Daoy (cell line): ENCODE data around the gene KIF26B. TPM values are rescaled to one million over a fixed set of nuclear protein-coding genes. Genes with fewer than 3 reads are reported as not detected.

Experiments used
- DNase-seq: peaks from one replicate; pipeline ENCODE4 v3.0.0-alpha.2; 2015; ENCODE audit warnings: low read depth
- total RNA-seq: library from RNA; depleted of rRNA; stranded (reverse); fragments of >200 nt; shearing (Covaris generic); gene quantifications from 2 replicates; pipeline ENCODE4 v1.2.3, GENCODE V29; 2014

KIF26B gene
- total RNA-seq, 1 experiment from 2014 or later: 1.1 TPM

DNA sequence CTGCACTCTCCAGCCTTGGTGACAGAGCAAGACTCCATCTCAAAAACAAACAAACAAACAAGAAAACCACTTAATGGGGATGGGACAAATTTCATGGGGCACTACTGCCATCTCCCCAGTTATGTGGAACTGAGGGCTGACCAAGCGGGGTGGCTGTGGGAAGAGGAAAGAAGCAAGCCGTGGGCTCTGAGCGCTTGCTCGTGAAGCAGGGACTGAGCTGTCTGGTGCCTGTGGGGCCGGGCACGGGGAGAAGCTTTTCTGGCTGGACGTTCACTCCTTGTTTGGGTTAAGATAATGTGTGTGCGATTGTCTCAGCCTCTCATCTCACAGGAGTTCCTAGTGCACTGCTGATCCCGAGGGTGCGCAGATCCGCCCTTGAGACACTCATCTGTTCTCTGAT lies 22.0 kb upstream of the KIF26B start:
- DNase-seq: no peak

DNA sequence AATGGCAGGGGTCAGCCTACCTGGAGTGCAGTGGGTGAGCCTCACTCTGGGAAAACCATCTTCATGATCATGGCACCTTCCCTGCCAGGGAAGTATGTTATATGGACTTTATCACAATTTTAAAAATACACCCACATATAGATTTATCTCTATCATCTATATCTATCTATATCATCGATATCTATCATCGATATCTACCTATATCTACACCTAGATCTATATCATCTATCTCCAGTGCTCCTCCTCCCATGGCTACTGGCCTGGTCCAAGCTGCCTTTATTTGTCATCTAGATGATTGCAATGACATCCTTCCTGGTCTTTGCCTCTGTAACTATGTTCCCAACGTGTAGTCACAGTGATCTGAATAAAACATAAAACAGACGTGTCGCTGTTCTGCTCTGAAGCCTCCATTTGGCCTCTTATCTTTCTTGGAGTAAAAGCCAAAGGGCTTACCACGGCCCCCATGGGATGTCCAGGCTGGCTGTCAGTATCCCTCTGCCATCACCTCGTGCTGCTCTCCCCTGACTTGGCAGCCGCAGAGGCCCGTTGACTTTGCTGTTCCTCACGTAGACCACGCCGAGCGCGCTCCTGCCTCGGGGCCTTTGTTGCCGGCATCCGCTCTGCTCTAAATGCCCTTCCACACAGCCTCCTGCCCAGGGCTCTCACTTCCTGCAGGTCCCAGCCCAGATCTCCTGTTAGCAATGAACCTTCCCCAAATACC lies 20.6 kb upstream of the KIF26B start:
- no peak for DNase-seq

DNA sequence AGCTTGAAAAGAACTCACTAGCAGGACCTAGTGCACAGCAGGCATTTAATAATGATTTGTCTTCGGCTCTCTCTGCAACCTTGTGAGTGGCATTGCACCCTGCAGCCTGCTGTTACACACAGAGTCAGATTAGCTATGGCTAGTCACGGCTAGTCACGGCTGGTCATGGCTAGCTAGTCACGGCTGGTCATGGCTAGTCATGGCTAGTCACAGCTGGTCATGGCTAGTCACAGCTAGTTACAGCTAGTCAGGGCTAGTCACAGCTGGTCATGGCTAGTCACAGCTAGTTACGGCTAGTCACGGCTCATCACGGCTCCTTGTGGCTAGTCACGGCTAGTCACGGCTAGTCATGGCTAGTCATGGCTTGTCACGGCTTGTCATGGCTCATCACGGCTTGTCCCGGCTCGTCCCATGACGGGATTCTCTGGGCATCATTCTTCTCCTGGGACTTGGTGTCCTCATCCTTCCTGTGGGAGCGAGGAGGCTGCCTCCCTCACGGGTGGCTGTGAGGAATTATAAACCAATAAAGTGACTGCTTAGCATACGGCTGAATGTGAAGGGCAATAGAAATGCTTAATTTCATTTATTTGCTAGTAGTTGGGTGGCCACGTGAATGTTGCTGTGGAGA lies 12.5 kb upstream of the KIF26B start:
- no peak for DNase-seq

DNA sequence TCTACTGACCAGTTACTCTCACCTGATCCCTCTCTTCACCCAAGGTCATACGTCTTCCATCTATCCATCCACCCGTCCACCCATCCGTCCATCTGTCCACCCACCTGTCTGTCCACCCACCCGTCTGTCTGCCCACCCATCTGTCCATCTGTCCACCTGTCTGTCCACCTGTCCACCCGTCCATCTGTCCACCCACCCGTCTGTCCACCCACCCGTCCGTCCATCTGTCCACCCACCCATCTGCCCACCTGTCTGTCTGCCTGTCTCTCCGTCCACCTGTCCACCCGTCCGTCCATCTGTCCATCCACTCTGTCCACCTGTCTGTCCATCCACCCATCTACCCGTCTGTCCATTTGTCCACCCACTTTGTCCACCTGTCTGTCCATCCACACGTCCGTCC lies 11.8 kb upstream of the KIF26B start:
- DNase-seq: no peak

- DNase-seq: no peak
These were observed 10.9 kb upstream of the KIF26B start for GRCh38 chr1:245143849-245144248.

- no peak for DNase-seq
These were observed 6.7 kb upstream of the KIF26B start for GRCh38 chr1:245148069-245148468.

GRCh38 chr1:245148861-245149260 lies 5.9 kb upstream of the KIF26B start:
- no peak for DNase-seq

- DNase-seq: peak; percentile 78
These were observed 1.7 kb upstream of the KIF26B start for GRCh38 chr1:245153081-245153551.

DNA sequence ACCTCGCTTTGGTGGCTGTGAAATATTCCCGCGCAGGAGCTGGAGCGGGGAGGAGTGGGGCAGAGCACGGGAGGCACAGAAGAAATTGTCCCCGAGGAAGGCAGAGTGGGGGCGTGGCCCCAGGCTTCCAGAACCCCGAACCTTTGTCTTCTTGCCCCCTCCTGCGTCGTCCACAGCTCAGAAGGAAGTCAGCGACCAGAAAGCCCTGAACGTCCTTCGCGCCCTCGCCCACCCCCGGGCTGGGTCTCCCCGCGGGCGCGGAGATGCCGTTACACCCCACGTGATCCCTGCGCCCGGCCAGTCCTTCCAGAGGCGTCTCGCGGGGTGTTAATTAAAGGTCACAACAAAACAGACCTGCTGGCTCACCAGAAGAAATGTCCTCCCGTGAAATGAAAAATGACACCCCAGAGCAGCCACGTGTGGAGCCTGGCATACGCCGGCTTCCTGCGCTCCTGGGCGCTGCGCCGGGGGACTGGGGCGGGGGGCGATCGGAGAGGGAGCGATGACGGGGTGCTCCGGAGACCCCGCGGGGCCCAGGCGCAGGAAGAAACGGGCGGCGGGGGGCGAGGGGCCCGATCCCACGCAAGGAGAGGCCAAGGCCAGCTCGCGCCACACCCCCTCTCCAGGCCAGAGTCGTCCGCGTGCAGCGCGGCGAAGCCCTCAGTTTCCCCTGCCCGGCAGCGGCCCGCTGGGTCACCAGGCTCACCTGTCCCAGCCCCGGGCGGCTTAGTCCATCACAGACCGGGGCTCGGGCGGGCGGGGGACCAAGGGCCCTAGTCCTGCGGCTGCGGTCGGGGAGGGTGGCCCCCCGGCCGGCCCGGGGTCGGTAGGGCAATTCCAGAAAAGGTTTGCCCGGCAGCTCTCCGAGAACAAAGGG lies 995 bp upstream of the KIF26B start:
- DNase-seq: peak; percentile 30

DNA sequence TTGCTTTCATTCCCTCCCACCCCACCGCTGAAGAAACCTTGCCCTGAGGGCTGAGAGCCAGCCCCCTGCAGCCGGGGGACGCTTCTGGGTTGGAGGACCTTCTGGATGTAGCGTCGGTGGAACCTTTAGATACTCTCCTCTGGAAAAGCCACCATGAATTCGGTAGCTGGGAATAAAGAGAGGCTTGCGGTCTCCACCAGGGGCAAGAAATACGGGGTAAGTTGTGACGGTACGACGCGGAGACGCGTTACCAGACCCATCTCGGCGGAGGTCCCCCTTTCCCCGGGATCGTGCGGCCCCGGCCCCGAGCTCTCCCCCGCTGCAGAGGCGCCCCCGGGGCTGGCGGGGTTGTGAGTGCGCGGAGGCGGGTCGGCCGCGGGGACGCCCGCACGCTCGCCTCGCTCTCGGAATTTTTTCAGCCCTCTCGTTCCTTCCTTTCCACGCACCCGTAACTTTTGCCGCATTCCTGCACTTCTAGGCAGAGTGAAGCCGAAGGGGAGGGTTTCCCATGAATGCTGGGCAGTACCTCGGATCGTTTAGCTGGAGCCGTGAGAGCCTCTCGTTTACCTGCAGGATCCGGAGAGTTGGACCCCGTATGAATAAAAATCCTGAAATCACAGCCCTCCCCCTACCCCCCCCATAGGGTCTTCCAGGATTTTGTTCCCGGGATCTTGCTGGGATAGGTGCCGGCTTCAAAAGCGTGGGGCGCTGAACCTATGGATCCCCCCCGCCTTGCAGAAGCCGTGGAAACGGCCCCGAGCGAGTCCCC lies 671 bp downstream of the KIF26B start:
- peak; percentile 52 for DNase-seq

- DNase-seq: peak; percentile 92
These were observed 1.4 kb downstream of the KIF26B start for GRCh38 chr1:245156041-245156735.

- DNase-seq: peak; percentile 78
These were observed 2.1 kb downstream of the KIF26B start for GRCh38 chr1:245156736-245157505.

- DNase-seq: no peak
These were observed 4.1 kb downstream of the KIF26B start for GRCh38 chr1:245158913-245159312.

DNA sequence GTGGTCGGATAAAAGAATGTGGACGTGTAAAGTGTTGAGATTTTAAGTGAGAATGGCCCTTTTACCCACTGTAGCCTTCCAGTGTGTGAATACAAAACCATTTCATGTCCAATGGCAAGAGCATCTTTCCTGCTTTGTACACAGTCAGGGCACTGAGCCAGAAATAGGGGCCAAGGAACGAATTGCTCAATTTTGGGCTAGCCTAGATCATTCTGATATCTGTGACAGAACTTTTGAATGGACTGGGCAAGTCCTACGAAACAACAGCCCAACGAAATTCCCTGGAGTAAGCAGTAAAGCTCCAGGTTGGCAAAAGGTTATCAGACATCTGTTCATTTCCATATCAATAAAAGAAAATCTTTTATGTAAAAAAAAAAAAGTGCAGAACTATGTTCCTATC lies 5.5 kb downstream of the KIF26B start:
- no peak for DNase-seq

GRCh38 chr1:245160741-245161400 lies 6.1 kb downstream of the KIF26B start:
- no peak for DNase-seq

- DNase-seq: no peak
These were observed 7.1 kb downstream of the KIF26B start for GRCh38 chr1:245161866-245162265.

DNA sequence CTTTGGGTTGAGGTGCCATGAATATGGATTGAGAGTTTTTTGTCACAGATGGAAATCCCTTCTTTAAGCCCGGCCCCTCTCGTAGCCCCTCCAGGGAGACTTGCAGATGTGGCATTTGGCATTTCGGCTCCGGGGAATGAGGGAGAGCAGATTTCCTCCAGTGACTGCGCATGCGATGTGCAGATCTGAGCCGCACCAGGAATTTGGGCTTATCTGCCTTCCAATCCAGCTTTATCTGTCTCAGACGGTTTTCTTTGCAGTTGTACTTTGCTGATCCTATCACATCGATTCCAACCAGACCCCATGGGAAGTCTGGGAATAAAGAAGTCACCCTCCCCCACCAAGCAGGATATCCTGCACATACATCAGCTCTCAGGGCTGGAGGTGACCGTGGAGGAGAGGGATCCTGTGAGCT lies 11.7 kb downstream of the KIF26B start:
- no peak for DNase-seq

DNA sequence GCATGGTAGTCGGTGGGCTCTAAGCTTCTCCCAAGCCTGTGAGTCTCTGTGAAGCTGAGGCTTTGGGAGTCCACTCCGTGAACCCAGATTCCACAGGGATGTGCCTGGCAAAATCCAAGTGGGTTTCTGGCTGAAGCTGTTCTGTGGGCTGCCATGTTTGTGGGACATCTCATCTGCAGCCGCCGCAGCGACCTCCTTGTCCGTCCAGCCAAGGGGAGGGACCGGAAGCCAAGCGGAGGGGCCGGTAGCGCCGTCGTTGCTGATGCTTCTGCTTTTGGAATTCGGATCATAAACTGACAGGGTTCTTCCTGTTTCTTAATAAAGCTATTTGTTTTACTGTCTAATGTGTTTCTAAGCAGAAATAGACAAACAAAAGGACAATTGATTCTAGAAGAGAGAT lies 13.3 kb downstream of the KIF26B start:
- DNase-seq: no peak

DNA sequence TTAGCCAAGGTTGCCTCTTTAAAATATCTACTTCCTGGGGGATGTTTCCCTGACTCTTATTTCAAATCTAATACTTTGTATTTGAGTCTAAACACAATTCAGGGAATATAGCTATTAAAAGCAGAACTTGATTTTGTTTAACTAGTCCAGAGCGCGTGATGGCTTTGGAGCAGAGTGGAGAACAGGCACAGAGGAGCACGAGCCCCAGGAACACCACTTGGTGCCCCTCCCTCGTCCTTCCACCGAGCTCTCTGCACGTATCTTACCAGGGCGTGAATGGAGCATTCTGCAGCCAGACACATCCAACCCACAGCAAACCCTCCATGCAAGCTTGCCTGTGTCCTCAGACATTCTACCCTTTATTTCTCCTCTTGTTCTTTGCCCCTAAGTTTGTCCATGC lies 14.1 kb downstream of the KIF26B start:
- no peak for DNase-seq

DNA sequence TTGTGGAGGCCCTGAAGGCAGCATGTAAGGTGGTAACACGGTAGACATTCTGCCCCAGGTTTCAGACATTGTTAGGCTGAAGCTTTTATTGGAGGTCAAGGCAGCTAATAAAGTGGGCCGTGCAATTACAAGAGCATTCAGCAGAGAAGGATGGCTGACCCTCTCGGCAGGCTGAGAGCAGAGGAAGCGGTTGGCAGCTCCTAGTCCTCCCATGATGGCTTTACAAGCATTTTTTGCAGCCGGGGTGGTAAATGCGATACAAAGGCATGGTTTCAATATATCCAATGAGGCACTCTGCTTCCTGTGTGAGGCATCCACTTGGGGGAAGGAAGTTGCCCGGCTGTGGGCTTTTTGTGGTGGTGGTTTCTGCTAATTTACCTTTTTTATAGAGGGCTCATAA lies 14.6 kb downstream of the KIF26B start:
- peak; percentile 16 for DNase-seq
